Keratinocyte (primary cell): Measurements from ENCODE around the gene KCNJ6.

ENCODE experiments used
- CTCF ChIP-seq, 3 experiments: IDR thresholded peaks in 1 of 3; conservative IDR thresholded peaks in 1 of 3; optimal IDR thresholded peaks in 1 of 3; 2 replicates in 2 of 3; 3 replicates in 1 of 3; pipeline versions ENCODE3 to v1.5.1; 2011; ENCODE audit warnings: low read length in 3 of 3, mild to moderate bottlenecking in 3 of 3, moderate library complexity in 2 of 3, control low read depth in 1 of 3, inconsistent platforms in 1 of 3; ENCODE audit not compliant: insufficient read depth in 2 of 3; ENCODE audit errors: extremely low read depth in 1 of 3
- EZH2 ChIP-seq: IDR thresholded peaks from one replicate; pipeline ENCODE4 v1.6.1; 2012; ENCODE audit warnings: inconsistent platforms, mild to moderate bottlenecking, low read length, moderate library complexity

DNA sequence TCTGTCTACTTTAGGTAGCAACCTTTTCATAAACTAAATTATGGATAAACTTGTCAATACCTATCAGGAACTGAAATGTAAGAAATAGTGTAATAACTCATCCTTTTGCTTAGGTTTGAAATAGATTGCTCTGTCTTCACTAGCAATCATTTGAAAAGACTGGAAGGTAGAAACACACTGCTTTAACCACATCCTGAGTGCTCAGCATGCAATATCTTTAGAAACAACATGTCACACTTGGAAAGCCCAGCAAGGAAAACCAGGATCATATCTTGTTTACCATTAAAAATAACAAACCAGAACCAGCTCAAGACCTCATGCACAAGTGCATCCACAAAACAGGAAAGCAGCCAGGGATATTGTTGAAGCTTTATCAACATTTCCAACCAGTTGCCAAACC lies 3.6 kb downstream of the KCNJ6 start:
- TF ChIP-seq CTCF (optimal IDR thresholded peaks at IDR 0.05 in 1 of 3, IDR thresholded peaks at IDR 0.05 in 1 of 3, conservative IDR thresholded peaks at IDR 0.05 in 1 of 3; ENCODE audit: extremely low read depth in 1 of 3, insufficient read depth in 2 of 3, low read length in 3 of 3) (no peak), EZH2 (no peak)
